Testis (tissue), 3 donors: ENCODE results near the gene CBFA2T3. TPM values are rescaled to one million over a fixed set of nuclear protein-coding genes. Genes with fewer than 3 reads are reported as not detected.

Source experiments
- DNase-seq: peaks from one replicate; pipeline ENCODE4 v3.0.0-alpha.2; 2019
- H3K27ac ChIP-seq, 2 donors: fragments of 200-600 bp; sonication (generic); one replicate each; pipeline ENCODE4 v1.5.1; 2019
- H3K27me3 ChIP-seq: fragments of 200-600 bp; sonication (generic); one replicate; pipeline ENCODE4 v1.5.1; 2019
- H3K36me3 ChIP-seq: fragments of 200-600 bp; sonication (generic); one replicate; pipeline ENCODE4 v1.5.1; 2017; ENCODE audit warnings: low read depth; ENCODE audit errors: missing control alignments
- H3K4me1 ChIP-seq: fragments of 200-600 bp; sonication (generic); one replicate; pipeline ENCODE4 v1.5.1; 2019
- H3K4me3 ChIP-seq, 2 donors: fragments of 200-600 bp; sonication (generic); one replicate each; pipeline ENCODE4 v1.5.1; 2017 to 2019
- H3K9me3 ChIP-seq: fragments of 200-600 bp; sonication (generic); one replicate; pipeline ENCODE4 v1.5.1; 2017
- POLR2A ChIP-seq: fragments of 450-650 bp; IDR thresholded peaks from one replicate; pipeline ENCODE4 v1.6.1; 2017; ENCODE audit warnings: antibody characterized with exemption, mild to moderate bottlenecking, moderate library complexity
- WGBS, 2 donors: methylation state at CpG; one replicate each; pipeline ENCODE4 v1.1.5; 2018; 5-methylcytosine and 5-hydroxymethylcytosine counted together
- intact Hi-C: fragments of 100-400 bp; cut with DNase I; formaldehyde crosslinking; loops from one replicate; pipeline ENCODE4 v1.15.1; 2023; ENCODE audit warnings: low total_unique reads
- polyA plus RNA-seq: library from polyadenylated mRNA; stranded (reverse); fragments of 350-450 nt; fragmentation: Illumina TruSeq; extraction: RNeasy Lipid Tissue Mini Kit (QIAGEN cat#74804); gene quantifications from one replicate; pipeline ENCODE4 v1.2.3, GENCODE V29; 2014; ENCODE audit warnings: low read depth, low replicate concordance; ENCODE audit not compliant: insufficient read depth
- total RNA-seq, 2 donors: library from RNA; depleted of rRNA; stranded (reverse); fragments of >200 nt; gene quantifications; one replicate each; pipeline ENCODE4 v1.2.3, GENCODE V29; 2016
- TF ChIP-seq, protein P1 (sequence below), 3 experiments: fragments of 450-650 bp in 2 of 3; fragments of 200-600 bp in 1 of 3; sonication (generic) in 1 of 3; IDR thresholded peaks; one replicate each; pipeline ENCODE4 v1.5.1; 2016 to 2019; ENCODE audit warnings: antibody characterized with exemption in 3 of 3, mild to moderate bottlenecking in 2 of 3, moderate library complexity in 1 of 3

CBFA2T3 gene
- total and polyA plus RNA-seq, 3 donors from 2014 or later, result 7.1 to 11.9 (median 9.2) TPM

DNA sequence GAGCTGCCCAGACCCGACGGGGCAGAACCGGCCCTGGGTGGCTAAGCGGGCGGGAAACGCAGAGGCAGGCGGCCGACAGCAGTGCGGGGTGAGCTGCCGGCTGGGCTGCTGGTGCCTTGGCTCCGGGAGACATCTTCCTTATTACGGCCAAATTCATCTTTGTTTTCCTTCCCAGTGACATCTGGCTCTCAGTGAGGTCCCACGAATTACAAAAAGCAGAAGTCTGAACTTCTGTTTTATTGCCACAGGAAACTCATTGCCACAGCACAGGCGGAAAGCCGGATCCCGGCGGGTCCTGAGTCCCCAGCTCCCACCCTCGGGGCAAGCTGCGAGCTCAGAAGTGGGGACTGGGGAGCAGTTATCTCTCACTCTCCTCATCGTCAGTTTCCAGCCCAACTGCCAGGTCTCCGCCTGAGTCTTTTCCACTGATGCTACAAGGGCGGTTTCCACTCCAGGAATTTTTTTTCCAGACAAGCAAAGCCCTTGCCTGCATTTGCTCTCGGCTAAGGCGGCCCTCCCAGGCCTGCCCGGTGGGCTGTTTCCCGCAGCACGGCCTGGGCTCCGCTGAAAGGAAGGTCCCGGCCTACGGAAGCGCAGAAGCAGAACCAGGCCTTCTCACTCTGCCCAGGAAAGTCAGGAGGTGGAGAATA is 40.3 kb downstream of the CBFA2T3 start:
- TF ChIP-seq POLR2A, result no peak
- TF ChIP-seq, protein P1, sequence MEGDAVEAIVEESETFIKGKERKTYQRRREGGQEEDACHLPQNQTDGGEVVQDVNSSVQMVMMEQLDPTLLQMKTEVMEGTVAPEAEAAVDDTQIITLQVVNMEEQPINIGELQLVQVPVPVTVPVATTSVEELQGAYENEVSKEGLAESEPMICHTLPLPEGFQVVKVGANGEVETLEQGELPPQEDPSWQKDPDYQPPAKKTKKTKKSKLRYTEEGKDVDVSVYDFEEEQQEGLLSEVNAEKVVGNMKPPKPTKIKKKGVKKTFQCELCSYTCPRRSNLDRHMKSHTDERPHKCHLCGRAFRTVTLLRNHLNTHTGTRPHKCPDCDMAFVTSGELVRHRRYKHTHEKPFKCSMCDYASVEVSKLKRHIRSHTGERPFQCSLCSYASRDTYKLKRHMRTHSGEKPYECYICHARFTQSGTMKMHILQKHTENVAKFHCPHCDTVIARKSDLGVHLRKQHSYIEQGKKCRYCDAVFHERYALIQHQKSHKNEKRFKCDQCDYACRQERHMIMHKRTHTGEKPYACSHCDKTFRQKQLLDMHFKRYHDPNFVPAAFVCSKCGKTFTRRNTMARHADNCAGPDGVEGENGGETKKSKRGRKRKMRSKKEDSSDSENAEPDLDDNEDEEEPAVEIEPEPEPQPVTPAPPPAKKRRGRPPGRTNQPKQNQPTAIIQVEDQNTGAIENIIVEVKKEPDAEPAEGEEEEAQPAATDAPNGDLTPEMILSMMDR (IDR thresholded peaks at IDR 0.05), result no peak
- Histone ChIP-seq H3K27me3 (no peaks in the 10 kb centered on the region), H3K36me3 (no peaks in the 10 kb centered on the region), H3K9me3 (no peaks in the 10 kb centered on the region), H3K4me1 (peaks cover 14% of the 10 kb centered on the region), H3K4me3 (no peak overlapping the region), H3K27ac (peak overlapping the region in 1 of 2 donors; percentile 65)
- 39 to 61% methylated on average over 31 of the region's 31 CpGs for WGBS, 2 donors
- DNase-seq, result peak; percentile 50
- intact Hi-C loops, result no loop called here

GRCh38 chr16:88936008-88936555 is 40.9 kb downstream of the CBFA2T3 start:
- 47 to 65% methylated on average over 12 to 19 of the region's 19 CpGs for WGBS, 2 donors
- Histone ChIP-seq H3K4me1 (peaks cover 14% of the 10 kb centered on the region), H3K36me3 (no peaks in the 10 kb centered on the region), H3K4me3 (no peak overlapping the region), H3K27me3 (no peaks in the 10 kb centered on the region), H3K9me3 (no peaks in the 10 kb centered on the region), H3K27ac (peak overlapping the region in 1 of 2 donors; percentile 65)
- intact Hi-C loops, result no loop called here
- no peak for TF ChIP-seq POLR2A
- TF ChIP-seq, protein P1 (IDR thresholded peaks at IDR 0.05), result no peak
- DNase-seq, result no peak

GRCh38 chr16:88934066-88934667 is 42.8 kb downstream of the CBFA2T3 start:
- DNase-seq, result no peak
- no peak overlapping the region for H3K27ac ChIP-seq
- 82 to 84% methylated on average over 32 of the region's 33 CpGs for WGBS, 2 donors
- H3K27me3 ChIP-seq, result no peaks in the 10 kb centered on the region
- H3K4me1 ChIP-seq, result peaks cover 11% of the 10 kb centered on the region
- TF ChIP-seq POLR2A, result no peak
- TF ChIP-seq, protein P1 (IDR thresholded peaks at IDR 0.05), result no peak
- no peak overlapping the region for H3K4me3 ChIP-seq
- H3K9me3 ChIP-seq, result no peaks in the 10 kb centered on the region
- no peaks in the 10 kb centered on the region for H3K36me3 ChIP-seq
- intact Hi-C loops, result no loop called here

DNA sequence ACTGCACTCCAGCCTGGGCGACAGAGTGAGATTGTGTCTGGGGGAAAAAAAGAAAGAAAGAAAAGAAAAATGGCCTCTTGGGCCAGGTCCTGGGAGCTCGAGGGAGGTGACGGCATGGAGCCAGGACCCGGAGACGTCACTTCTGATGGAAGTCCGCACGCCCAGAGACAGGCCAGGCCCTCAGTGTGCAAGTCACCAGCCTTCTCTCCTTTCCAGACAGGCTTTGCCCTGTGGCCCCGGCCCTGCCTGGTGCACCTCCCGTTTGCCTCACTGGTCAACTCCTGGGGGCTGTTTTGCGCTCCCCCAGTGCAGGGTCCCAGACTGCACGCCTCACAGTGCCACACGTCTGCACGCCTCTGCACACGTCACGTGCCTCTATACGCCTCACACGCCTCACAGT is 44.1 kb downstream of the CBFA2T3 start:
- 90 to 91% methylated on average over 13 to 17 of the region's 17 CpGs for WGBS, 2 donors
- no peak for DNase-seq
- TF ChIP-seq, protein P1 (IDR thresholded peaks at IDR 0.05), result no peak
- TF ChIP-seq POLR2A, result no peak
- Histone ChIP-seq H3K4me3 (no peak overlapping the region), H3K4me1 (peaks cover 11% of the 10 kb centered on the region), H3K9me3 (no peaks in the 10 kb centered on the region), H3K27ac (no peak overlapping the region), H3K27me3 (no peaks in the 10 kb centered on the region), H3K36me3 (no peaks in the 10 kb centered on the region)
- intact Hi-C loops, result no loop called here
